Natural killer cell (primary cell): Measurements from ENCODE around the gene NAA40. TPM values are rescaled to one million over a fixed set of nuclear protein-coding genes. Genes with fewer than 3 reads are reported as not detected.

Experiments used
- ATAC-seq, 3 donors: fragments of 150-1000 bp in 2 of 3; fragments of 200-7000 bp in 1 of 3; cut with Tn5 transposase; 1 replicate in 1 of 3; 2 replicates in 2 of 3; pipeline ENCODE4 v1.10.0; 2021; ENCODE audit warnings: mild to moderate bottlenecking in 2 of 3, moderate library complexity in 2 of 3
- DNase-seq, 2 donors: peaks; one replicate each; pipeline versions ENCODE4 v3.0.0 to v3.0.0-alpha.2; 2013 to 2021; ENCODE audit warnings: mixed read lengths in 1 of 2
- H3K27ac ChIP-seq: one replicate; pipeline ENCODE4 v1.5.1; 2013; ENCODE audit warnings: mild to moderate bottlenecking, low read length
- H3K27me3 ChIP-seq: one replicate; pipeline ENCODE4 v1.6.1; 2013; ENCODE audit warnings: low read length; ENCODE audit not compliant: control insufficient read depth, insufficient read depth
- H3K36me3 ChIP-seq: one replicate; pipeline ENCODE4 v1.6.1; 2013; ENCODE audit warnings: low read length; ENCODE audit not compliant: control insufficient read depth, insufficient read depth
- H3K4me1 ChIP-seq: one replicate; pipeline ENCODE4 v1.6.1; 2013; ENCODE audit warnings: low read length; ENCODE audit not compliant: control insufficient read depth, insufficient read depth
- H3K4me3 ChIP-seq: one replicate; pipeline ENCODE4 v1.5.1; 2013; ENCODE audit warnings: low read length
- H3K9me3 ChIP-seq: one replicate; pipeline ENCODE4 v1.6.1; 2013; ENCODE audit warnings: low read length; ENCODE audit not compliant: control insufficient read depth, insufficient read depth
- H3K27ac Mint-ChIP-seq, 2 donors: one replicate each; pipeline ENCODE4 v1.8.0; 2022; ENCODE audit warnings: mild to moderate bottlenecking in 2 of 2, mixed read lengths in 2 of 2, moderate library complexity in 1 of 2
- H3K27me3 Mint-ChIP-seq, 2 donors: one replicate each; pipeline ENCODE4 v1.8.0; 2022; ENCODE audit warnings: low read depth in 2 of 2, mixed read lengths in 2 of 2
- H3K36me3 Mint-ChIP-seq: one replicate; pipeline ENCODE4 v1.8.0; 2022; ENCODE audit warnings: mixed read lengths
- H3K4me1 Mint-ChIP-seq, 2 donors: one replicate each; pipeline ENCODE4 v1.8.0; 2022; ENCODE audit warnings: mixed read lengths in 2 of 2
- H3K4me3 Mint-ChIP-seq: one replicate; pipeline ENCODE4 v1.8.0; 2022; ENCODE audit warnings: mild to moderate bottlenecking, moderate library complexity, mixed read lengths
- H3K9me3 Mint-ChIP-seq, 2 donors: one replicate each; pipeline ENCODE4 v1.8.0; 2022; ENCODE audit warnings: mixed read lengths in 2 of 2
- CTCF ChIP-seq: fragments of 200-600 bp; IDR thresholded peaks from one replicate; pipeline ENCODE4 v1.8.0; 2022; ENCODE audit warnings: antibody characterized with exemption
- WGBS: methylation state at CpG from one replicate; pipeline ENCODE4 v1.1.7; 2013; ENCODE audit warnings: missing lambda C conversion rate; ENCODE audit not compliant: insufficient coverage; 5-methylcytosine and 5-hydroxymethylcytosine counted together
- intact Hi-C: fragments of 100-400 bp; cut with micrococcal nuclease; formaldehyde crosslinking; loops from one replicate; pipeline ENCODE4 v1.14.2; 2022
- total RNA-seq, 4 donors: library from RNA; stranded (reverse); fragments of 120-200 nt in 1 of 4; gene quantifications; one replicate each; pipeline versions ENCODE4 v1.2.3 to v1.2.4, GENCODE V29; 2013 to 2022

The NAA40 gene
- total RNA-seq, 3 donors from 2014 or later (not counting 1 experiment from before 2014, with no cell fraction given): 44.8 to 72.1 (median 57.4) TPM

GRCh38 chr11:63892228-63892627, 46.6 kb upstream of the NAA40 start:
- ATAC-seq (no peak), DNase-seq (peak in 1 of 2 donors; percentile 35)
- peaks cover 56% of the 10 kb centered on the region for H3K4me1 ChIP-seq
- H3K27ac ChIP-seq: no peak overlapping the region
- no peaks in the 10 kb centered on the region for H3K9me3 ChIP-seq
- H3K4me3 ChIP-seq: no peak overlapping the region
- no peaks in the 10 kb centered on the region for H3K27me3 Mint-ChIP-seq
- H3K36me3 ChIP-seq: peaks cover 23% of the 10 kb centered on the region
- H3K4me1 Mint-ChIP-seq: peaks cover 75 to 86% of the 10 kb centered on the region in 2 donors
- no peak overlapping the region for H3K4me3 Mint-ChIP-seq
- H3K27ac Mint-ChIP-seq: peak overlapping the region; percentile 94
- peaks cover 7% of the 10 kb centered on the region for H3K36me3 Mint-ChIP-seq
- no peaks in the 10 kb centered on the region for H3K9me3 Mint-ChIP-seq
- H3K27me3 ChIP-seq: no peaks in the 10 kb centered on the region
- intact Hi-C loops: no loop called here
- WGBS: 17% methylated on average over 2 of the region's 3 CpGs
- no peak for TF ChIP-seq CTCF

- no peak for TF ChIP-seq CTCF
- Mint-ChIP-seq H3K27me3 (no peaks in the 10 kb centered on the region), H3K9me3 (no peaks in the 10 kb centered on the region), H3K4me3 (no peak overlapping the region), H3K27ac (peak overlapping the region; percentile 15 to 52), H3K36me3 (peaks cover 7% of the 10 kb centered on the region), H3K4me1 (peaks cover 64 to 79% of the 10 kb centered on the region in 2 donors)
- H3K27me3 ChIP-seq: no peaks in the 10 kb centered on the region
- no peaks in the 10 kb centered on the region for H3K9me3 ChIP-seq
- peaks cover 45% of the 10 kb centered on the region for H3K4me1 ChIP-seq
- intact Hi-C loops: no loop called here
- no peak overlapping the region for H3K27ac ChIP-seq
- DNase-seq (no peak), ATAC-seq (no peak)
- H3K4me3 ChIP-seq: no peak overlapping the region
- 99% methylated on average over 6 of the region's 6 CpGs for WGBS
- peaks cover 35% of the 10 kb centered on the region for H3K36me3 ChIP-seq
Observed at GRCh38 chr11:63893355-63893754, 45.4 kb upstream of the NAA40 start.

- TF ChIP-seq CTCF: no peak
- Histone ChIP-seq H3K27me3 (no peaks in the 10 kb centered on the region), H3K9me3 (no peaks in the 10 kb centered on the region), H3K4me1 (peaks cover 18% of the 10 kb centered on the region), H3K4me3 (no peak overlapping the region), H3K27ac (no peak overlapping the region), H3K36me3 (peaks cover 61% of the 10 kb centered on the region)
- Mint-ChIP-seq H3K27me3 (no peaks in the 10 kb centered on the region), H3K9me3 (no peaks in the 10 kb centered on the region), H3K36me3 (peaks cover 7% of the 10 kb centered on the region), H3K4me3 (no peak overlapping the region), H3K27ac (peak overlapping the region; percentile 38 to 54), H3K4me1 (peaks cover 36 to 51% of the 10 kb centered on the region in 2 donors)
- DNase-seq: peak in 1 of 2 donors; percentile 34
- 76% methylated on average over 4 of the region's 4 CpGs for WGBS
- ATAC-seq: no peak
- intact Hi-C loops: no loop called here
Observed at GRCh38 chr11:63896071-63896470, 42.7 kb upstream of the NAA40 start.

GRCh38 chr11:63897459-63898146, 41.2 kb upstream of the NAA40 start:
- TF ChIP-seq CTCF: no peak
- DNase-seq (no peak), ATAC-seq (no peak)
- Mint-ChIP-seq H3K4me1 (peaks cover 28 to 36% of the 10 kb centered on the region in 2 donors), H3K36me3 (peaks cover 7% of the 10 kb centered on the region), H3K9me3 (no peaks in the 10 kb centered on the region), H3K27me3 (no peaks in the 10 kb centered on the region), H3K27ac (peak overlapping the region in 1 of 2 donors; percentile 38), H3K4me3 (no peak overlapping the region)
- H3K4me3 ChIP-seq: no peak overlapping the region
- H3K9me3 ChIP-seq: no peaks in the 10 kb centered on the region
- WGBS: 96% methylated on average over 9 of the region's 10 CpGs
- H3K27me3 ChIP-seq: no peaks in the 10 kb centered on the region
- peaks cover 4% of the 10 kb centered on the region for H3K4me1 ChIP-seq
- H3K27ac ChIP-seq: no peak overlapping the region
- H3K36me3 ChIP-seq: peaks cover 72% of the 10 kb centered on the region
- intact Hi-C loops: no loop called here
